ENCODE data around the gene FBXW11.

DNA sequence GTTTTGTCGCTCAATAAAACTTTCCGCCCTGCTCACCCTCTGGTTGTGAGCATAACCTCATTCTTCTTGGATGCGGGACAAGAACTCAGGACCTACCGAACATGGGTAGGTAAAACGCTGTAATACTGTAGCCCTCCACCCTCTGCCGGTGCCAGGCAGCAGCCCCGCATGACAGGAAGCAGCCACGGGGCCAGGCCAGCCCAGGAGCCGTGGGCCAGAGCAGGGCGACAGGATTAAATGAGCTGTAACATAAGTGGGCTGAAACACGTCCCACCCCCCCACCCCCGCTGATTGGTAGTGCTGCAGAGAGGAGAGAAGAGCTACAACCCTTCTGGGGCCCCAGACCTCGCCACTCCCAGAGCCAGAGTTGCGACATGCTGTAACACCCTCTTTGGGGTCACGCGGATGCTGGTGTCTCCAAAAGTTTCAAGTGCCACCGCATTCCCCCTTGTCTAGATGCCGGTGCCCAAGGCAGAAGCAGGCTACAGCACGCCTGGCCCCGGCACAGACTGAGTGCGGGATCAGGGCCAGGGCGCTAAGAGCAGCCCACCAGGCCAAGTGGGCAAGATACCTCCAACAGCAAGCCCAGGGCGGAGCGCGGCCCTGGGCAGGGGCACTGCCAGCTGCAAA, 81.8 kb downstream of the FBXW11 start:
- TF ChIP-seq ZBTB40 (IDR thresholded peaks at IDR 0.05) (no peak), ZBTB40 (CRISPR knock-in tag; IDR thresholded peaks at IDR 0.05) (no peak), CTCF (CRISPR knock-in tag; IDR thresholded peaks at IDR 0.05) (no peak), ZNF569 (CRISPR knock-in tag; IDR thresholded peaks at IDR 0.05; ENCODE audit: borderline replicate concordance) (no peak), POLR2A (IDR thresholded peaks at IDR 0.05; ENCODE audit: insufficient read depth in 1 of 2, low read depth in 2 of 2, low read length in 2 of 2) (no peak), TFE3 (CRISPR knock-in tag; IDR thresholded peaks at IDR 0.05) (no peak), SIN3B (IDR thresholded peaks at IDR 0.05; ENCODE audit: low read length) (no peak), ZNF660 (CRISPR knock-in tag; IDR thresholded peaks at IDR 0.05; ENCODE audit: borderline replicate concordance, low read depth) (no peak), EZH2 (conservative IDR thresholded peaks at IDR 0.05; ENCODE audit: low read depth, low read length) (no peak)
- TF ChIP-seq, protein P1, sequence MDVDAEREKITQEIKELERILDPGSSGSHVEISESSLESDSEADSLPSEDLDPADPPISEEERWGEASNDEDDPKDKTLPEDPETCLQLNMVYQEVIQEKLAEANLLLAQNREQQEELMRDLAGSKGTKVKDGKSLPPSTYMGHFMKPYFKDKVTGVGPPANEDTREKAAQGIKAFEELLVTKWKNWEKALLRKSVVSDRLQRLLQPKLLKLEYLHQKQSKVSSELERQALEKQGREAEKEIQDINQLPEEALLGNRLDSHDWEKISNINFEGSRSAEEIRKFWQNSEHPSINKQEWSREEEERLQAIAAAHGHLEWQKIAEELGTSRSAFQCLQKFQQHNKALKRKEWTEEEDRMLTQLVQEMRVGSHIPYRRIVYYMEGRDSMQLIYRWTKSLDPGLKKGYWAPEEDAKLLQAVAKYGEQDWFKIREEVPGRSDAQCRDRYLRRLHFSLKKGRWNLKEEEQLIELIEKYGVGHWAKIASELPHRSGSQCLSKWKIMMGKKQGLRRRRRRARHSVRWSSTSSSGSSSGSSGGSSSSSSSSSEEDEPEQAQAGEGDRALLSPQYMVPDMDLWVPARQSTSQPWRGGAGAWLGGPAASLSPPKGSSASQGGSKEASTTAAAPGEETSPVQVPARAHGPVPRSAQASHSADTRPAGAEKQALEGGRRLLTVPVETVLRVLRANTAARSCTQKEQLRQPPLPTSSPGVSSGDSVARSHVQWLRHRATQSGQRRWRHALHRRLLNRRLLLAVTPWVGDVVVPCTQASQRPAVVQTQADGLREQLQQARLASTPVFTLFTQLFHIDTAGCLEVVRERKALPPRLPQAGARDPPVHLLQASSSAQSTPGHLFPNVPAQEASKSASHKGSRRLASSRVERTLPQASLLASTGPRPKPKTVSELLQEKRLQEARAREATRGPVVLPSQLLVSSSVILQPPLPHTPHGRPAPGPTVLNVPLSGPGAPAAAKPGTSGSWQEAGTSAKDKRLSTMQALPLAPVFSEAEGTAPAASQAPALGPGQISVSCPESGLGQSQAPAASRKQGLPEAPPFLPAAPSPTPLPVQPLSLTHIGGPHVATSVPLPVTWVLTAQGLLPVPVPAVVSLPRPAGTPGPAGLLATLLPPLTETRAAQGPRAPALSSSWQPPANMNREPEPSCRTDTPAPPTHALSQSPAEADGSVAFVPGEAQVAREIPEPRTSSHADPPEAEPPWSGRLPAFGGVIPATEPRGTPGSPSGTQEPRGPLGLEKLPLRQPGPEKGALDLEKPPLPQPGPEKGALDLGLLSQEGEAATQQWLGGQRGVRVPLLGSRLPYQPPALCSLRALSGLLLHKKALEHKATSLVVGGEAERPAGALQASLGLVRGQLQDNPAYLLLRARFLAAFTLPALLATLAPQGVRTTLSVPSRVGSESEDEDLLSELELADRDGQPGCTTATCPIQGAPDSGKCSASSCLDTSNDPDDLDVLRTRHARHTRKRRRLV (CRISPR knock-in tag; IDR thresholded peaks at IDR 0.05), result no peak
- TF ChIP-seq, protein P2, sequence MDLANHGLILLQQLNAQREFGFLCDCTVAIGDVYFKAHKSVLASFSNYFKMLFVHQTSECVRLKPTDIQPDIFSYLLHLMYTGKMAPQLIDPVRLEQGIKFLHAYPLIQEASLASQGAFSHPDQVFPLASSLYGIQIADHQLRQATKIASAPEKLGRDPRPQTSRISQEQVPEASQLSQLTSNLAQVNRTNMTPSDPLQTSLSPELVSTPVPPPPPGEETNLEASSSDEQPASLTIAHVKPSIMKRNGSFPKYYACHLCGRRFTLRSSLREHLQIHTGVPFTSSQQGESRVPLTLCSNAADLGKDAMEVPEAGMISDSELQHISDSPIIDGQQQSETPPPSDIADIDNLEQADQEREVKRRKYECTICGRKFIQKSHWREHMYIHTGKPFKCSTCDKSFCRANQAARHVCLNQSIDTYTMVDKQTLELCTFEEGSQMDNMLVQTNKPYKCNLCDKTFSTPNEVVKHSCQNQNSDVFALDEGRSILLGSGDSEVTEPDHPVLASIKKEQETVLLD (CRISPR knock-in tag; IDR thresholded peaks at IDR 0.05; ENCODE audit: low read depth), result no peak

Data from HepG2 (cell line).